Natural killer cell (primary cell): ENCODE measurements around the gene CDC14A. TPM values are rescaled to one million over a fixed set of nuclear protein-coding genes. Genes with fewer than 3 reads are reported as not detected.
"Not testable (repeated sequence)": the region's sequence is repeated elsewhere in the genome, so short reads cannot be mapped to it uniquely, and the experiment has no call there.

Source experiments
- ATAC-seq, 3 donors: fragments of 150-1000 bp in 2 of 3; fragments of 200-7000 bp in 1 of 3; cut with Tn5 transposase; 1 replicate in 1 of 3; 2 replicates in 2 of 3; pipeline ENCODE4 v1.10.0; 2021; ENCODE audit warnings: mild to moderate bottlenecking in 2 of 3, moderate library complexity in 2 of 3
- DNase-seq, 2 donors: peaks; one replicate each; pipeline versions ENCODE4 v3.0.0 to v3.0.0-alpha.2; 2013 to 2021; ENCODE audit warnings: mixed read lengths in 1 of 2
- H3K27ac ChIP-seq: one replicate; pipeline ENCODE4 v1.5.1; 2013; ENCODE audit warnings: mild to moderate bottlenecking, low read length
- H3K27me3 ChIP-seq: one replicate; pipeline ENCODE4 v1.6.1; 2013; ENCODE audit warnings: low read length; ENCODE audit not compliant: control insufficient read depth, insufficient read depth
- H3K36me3 ChIP-seq: one replicate; pipeline ENCODE4 v1.6.1; 2013; ENCODE audit warnings: low read length; ENCODE audit not compliant: control insufficient read depth, insufficient read depth
- H3K4me1 ChIP-seq: one replicate; pipeline ENCODE4 v1.6.1; 2013; ENCODE audit warnings: low read length; ENCODE audit not compliant: control insufficient read depth, insufficient read depth
- H3K4me3 ChIP-seq: one replicate; pipeline ENCODE4 v1.5.1; 2013; ENCODE audit warnings: low read length
- H3K9me3 ChIP-seq: one replicate; pipeline ENCODE4 v1.6.1; 2013; ENCODE audit warnings: low read length; ENCODE audit not compliant: control insufficient read depth, insufficient read depth
- H3K27ac Mint-ChIP-seq, 2 donors: one replicate each; pipeline ENCODE4 v1.8.0; 2022; ENCODE audit warnings: mild to moderate bottlenecking in 2 of 2, mixed read lengths in 2 of 2, moderate library complexity in 1 of 2
- H3K27me3 Mint-ChIP-seq, 2 donors: one replicate each; pipeline ENCODE4 v1.8.0; 2022; ENCODE audit warnings: low read depth in 2 of 2, mixed read lengths in 2 of 2
- H3K36me3 Mint-ChIP-seq: one replicate; pipeline ENCODE4 v1.8.0; 2022; ENCODE audit warnings: mixed read lengths
- H3K4me1 Mint-ChIP-seq, 2 donors: one replicate each; pipeline ENCODE4 v1.8.0; 2022; ENCODE audit warnings: mixed read lengths in 2 of 2
- H3K4me3 Mint-ChIP-seq: one replicate; pipeline ENCODE4 v1.8.0; 2022; ENCODE audit warnings: mild to moderate bottlenecking, moderate library complexity, mixed read lengths
- H3K9me3 Mint-ChIP-seq, 2 donors: one replicate each; pipeline ENCODE4 v1.8.0; 2022; ENCODE audit warnings: mixed read lengths in 2 of 2
- WGBS: methylation state at CpG from one replicate; pipeline ENCODE4 v1.1.7; 2013; ENCODE audit warnings: missing lambda C conversion rate; ENCODE audit not compliant: insufficient coverage; 5-methylcytosine and 5-hydroxymethylcytosine counted together
- intact Hi-C: fragments of 100-400 bp; cut with micrococcal nuclease; formaldehyde crosslinking; loops from one replicate; pipeline ENCODE4 v1.14.2; 2022
- total RNA-seq, 4 donors: library from RNA; stranded (reverse); fragments of 120-200 nt in 1 of 4; gene quantifications; one replicate each; pipeline versions ENCODE4 v1.2.3 to v1.2.4, GENCODE V29; 2013 to 2022
- TF ChIP-seq, protein P1 (sequence below): fragments of 200-600 bp; IDR thresholded peaks from one replicate; pipeline ENCODE4 v1.8.0; 2022; ENCODE audit warnings: antibody characterized with exemption

Gene CDC14A
- total RNA-seq, 3 donors from 2014 or later (not counting 1 experiment from before 2014, with no cell fraction given), result 59.6 to 63.8 (median 60.1) TPM

DNA sequence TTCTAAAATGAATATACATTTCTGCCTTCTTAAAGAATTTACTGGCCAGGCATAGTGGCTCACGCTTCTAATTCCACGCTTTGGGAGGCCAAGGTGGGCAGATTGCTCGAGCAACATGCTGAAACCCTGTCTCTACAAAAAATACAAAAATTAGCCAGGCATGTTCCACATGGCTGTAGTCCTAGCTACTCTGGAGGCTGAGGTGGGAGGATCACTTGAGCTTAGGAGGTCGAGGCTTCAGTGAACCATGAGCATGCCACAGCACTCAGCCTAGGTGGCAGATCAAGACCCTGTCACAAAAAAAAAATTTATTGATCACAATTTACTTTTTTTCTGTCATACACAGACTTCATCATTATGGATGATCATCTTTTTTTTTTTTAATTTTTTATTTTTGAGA, 11.5 kb downstream of the CDC14A start:
- Mint-ChIP-seq H3K4me3 (no peak overlapping the region), H3K4me1 (peaks cover 56 to 58% of the 10 kb centered on the region in 2 donors), H3K27me3 (no peaks in the 10 kb centered on the region), H3K36me3 (no peaks in the 10 kb centered on the region), H3K9me3 (no peaks in the 10 kb centered on the region), H3K27ac (no peak overlapping the region)
- DNase-seq, result no peak
- Histone ChIP-seq H3K4me1 (peaks cover 22% of the 10 kb centered on the region), H3K27ac (no peak overlapping the region), H3K27me3 (no peaks in the 10 kb centered on the region), H3K9me3 (no peaks in the 10 kb centered on the region), H3K4me3 (no peak overlapping the region), H3K36me3 (peaks cover 5% of the 10 kb centered on the region)
- TF ChIP-seq, protein P1, sequence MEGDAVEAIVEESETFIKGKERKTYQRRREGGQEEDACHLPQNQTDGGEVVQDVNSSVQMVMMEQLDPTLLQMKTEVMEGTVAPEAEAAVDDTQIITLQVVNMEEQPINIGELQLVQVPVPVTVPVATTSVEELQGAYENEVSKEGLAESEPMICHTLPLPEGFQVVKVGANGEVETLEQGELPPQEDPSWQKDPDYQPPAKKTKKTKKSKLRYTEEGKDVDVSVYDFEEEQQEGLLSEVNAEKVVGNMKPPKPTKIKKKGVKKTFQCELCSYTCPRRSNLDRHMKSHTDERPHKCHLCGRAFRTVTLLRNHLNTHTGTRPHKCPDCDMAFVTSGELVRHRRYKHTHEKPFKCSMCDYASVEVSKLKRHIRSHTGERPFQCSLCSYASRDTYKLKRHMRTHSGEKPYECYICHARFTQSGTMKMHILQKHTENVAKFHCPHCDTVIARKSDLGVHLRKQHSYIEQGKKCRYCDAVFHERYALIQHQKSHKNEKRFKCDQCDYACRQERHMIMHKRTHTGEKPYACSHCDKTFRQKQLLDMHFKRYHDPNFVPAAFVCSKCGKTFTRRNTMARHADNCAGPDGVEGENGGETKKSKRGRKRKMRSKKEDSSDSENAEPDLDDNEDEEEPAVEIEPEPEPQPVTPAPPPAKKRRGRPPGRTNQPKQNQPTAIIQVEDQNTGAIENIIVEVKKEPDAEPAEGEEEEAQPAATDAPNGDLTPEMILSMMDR, result no peak
- 98% methylated on average over 4 of the region's 4 CpGs for WGBS
- intact Hi-C loops, result no loop called here
- no peak for ATAC-seq

DNA sequence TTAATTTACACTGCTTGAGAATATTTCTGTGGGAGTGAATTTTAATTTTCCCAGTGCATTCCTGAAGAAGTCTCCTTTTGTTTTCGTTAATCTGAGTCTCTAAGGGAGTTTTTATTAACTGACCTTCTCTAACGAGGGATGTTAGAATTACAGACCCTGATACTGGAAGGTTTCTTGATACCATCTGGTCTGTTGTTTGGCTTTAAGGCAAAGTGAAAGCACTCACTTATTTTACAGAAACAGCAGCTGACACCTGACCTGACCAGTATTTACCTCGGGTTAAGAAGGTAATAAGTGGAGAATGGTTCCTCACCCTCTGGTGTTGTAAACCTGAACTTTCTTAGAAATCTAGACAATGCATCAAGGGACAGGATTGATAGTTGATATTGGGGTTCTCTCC, 12.4 kb downstream of the CDC14A start:
- DNase-seq (no peak), ATAC-seq (peak; percentile 43 to 64 (median 46))
- Mint-ChIP-seq H3K27ac (peak overlapping the region; percentile 4 to 70), H3K9me3 (no peaks in the 10 kb centered on the region), H3K4me1 (peaks cover 49 to 56% of the 10 kb centered on the region in 2 donors), H3K4me3 (no peak overlapping the region), H3K36me3 (no peaks in the 10 kb centered on the region), H3K27me3 (no peaks in the 10 kb centered on the region)
- 56% methylated on average over 2 of the region's 3 CpGs for WGBS
- peaks cover 2% of the 10 kb centered on the region for H3K36me3 ChIP-seq
- H3K27ac ChIP-seq, result no peak overlapping the region
- peaks cover 17% of the 10 kb centered on the region for H3K4me1 ChIP-seq
- no peak overlapping the region for H3K4me3 ChIP-seq
- intact Hi-C loops, result no loop called here
- TF ChIP-seq, protein P1, result no peak
- H3K27me3 ChIP-seq, result no peaks in the 10 kb centered on the region
- no peaks in the 10 kb centered on the region for H3K9me3 ChIP-seq

DNA sequence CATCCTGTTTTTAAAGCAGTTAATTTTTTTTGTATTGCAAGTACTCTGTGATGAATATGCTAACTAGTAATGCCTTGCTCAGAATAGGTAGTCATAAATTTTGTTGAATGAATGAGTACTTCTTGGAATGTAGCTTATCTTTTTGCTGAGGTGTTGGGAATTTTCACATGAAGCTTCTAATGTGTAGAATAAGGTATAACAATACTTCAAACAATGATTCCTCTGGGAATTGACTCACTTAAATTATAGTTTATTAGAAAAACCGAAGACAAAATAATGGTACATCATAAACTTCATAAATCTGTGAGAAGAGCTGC, 13.9 kb downstream of the CDC14A start:
- H3K27ac Mint-ChIP-seq, result peak overlapping the region in 1 of 2 donors; percentile 63
- Histone ChIP-seq H3K4me3 (no peak overlapping the region), H3K27ac (no peak overlapping the region), H3K27me3 (no peaks in the 10 kb centered on the region), H3K9me3 (no peaks in the 10 kb centered on the region), H3K4me1 (peaks cover 6% of the 10 kb centered on the region), H3K36me3 (peaks cover 2% of the 10 kb centered on the region)
- ATAC-seq (no peak), DNase-seq (no peak)
- TF ChIP-seq, protein P1, result no peak
- intact Hi-C loops, result no loop called here
- H3K4me3 Mint-ChIP-seq, result no peak overlapping the region
- H3K27me3 Mint-ChIP-seq, result no peaks in the 10 kb centered on the region
- H3K4me1 Mint-ChIP-seq, result peaks cover 55 to 61% of the 10 kb centered on the region in 2 donors
- H3K36me3 Mint-ChIP-seq, result no peaks in the 10 kb centered on the region
- WGBS, result 91% methylated on average over 1 of the region's 1 CpG
- H3K9me3 Mint-ChIP-seq, result no peaks in the 10 kb centered on the region

DNA sequence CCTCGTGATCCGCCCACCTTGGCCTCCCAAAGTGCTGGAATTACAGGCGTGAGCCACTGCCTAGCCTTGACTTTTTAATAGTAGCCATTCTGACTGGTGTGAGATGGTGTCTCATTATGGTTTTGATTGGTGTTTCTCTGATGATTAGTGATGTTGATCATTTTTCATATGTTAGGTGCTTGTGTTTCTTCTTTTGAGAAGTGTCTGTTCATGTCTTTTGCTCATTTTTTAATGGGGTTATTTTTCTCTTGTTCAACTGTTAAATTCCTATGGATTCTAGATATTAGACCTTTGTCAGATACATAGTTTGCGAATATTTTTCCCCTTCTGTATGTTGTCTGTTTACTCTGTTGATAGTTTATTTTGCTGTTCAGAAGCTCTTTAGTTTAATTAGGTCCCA, 17.0 kb downstream of the CDC14A start:
- DNase-seq, H3K9me3 ChIP-seq, H3K4me3 Mint-ChIP-seq, H3K4me3 ChIP-seq, H3K36me3 Mint-ChIP-seq, H3K36me3 ChIP-seq, H3K27me3 Mint-ChIP-seq, intact Hi-C loops, H3K27ac ChIP-seq, H3K27ac Mint-ChIP-seq, H3K4me1 ChIP-seq, ATAC-seq, H3K27me3 ChIP-seq, H3K9me3 Mint-ChIP-seq: not testable (repeated sequence)
- WGBS, result 96% methylated on average over 4 of the region's 4 CpGs
- H3K4me1 Mint-ChIP-seq, result peaks cover 65 to 67% of the 10 kb centered on the region in 2 donors

DNA sequence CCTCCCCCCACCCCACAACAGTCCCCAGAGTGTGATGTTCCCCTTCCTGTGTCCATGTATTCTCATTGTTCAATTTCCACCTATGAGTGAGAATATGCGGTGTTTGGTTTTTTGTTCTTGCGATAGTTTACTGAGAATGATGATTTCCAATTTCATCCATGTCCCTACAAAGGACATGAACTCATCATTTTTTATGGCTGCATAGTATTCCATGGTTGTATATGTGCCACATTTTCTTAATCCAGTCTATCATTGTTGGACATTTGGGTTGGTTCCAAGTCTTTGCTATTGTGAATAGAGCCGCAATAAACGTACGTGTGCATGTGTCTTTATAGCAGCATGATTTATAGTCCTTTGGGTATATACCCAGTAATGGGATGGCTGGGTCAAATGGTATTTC, 21.6 kb downstream of the CDC14A start:
- H3K9me3 ChIP-seq, H3K36me3 Mint-ChIP-seq, intact Hi-C loops, DNase-seq, H3K9me3 Mint-ChIP-seq, H3K27me3 Mint-ChIP-seq, H3K27ac ChIP-seq, H3K4me3 ChIP-seq, H3K27ac Mint-ChIP-seq, ATAC-seq, H3K27me3 ChIP-seq, H3K4me3 Mint-ChIP-seq, H3K36me3 ChIP-seq, H3K4me1 ChIP-seq: not testable (repeated sequence)
- peaks cover 57 to 60% of the 10 kb centered on the region in 2 donors for H3K4me1 Mint-ChIP-seq
- 93% methylated on average over 3 of the region's 5 CpGs for WGBS

DNA sequence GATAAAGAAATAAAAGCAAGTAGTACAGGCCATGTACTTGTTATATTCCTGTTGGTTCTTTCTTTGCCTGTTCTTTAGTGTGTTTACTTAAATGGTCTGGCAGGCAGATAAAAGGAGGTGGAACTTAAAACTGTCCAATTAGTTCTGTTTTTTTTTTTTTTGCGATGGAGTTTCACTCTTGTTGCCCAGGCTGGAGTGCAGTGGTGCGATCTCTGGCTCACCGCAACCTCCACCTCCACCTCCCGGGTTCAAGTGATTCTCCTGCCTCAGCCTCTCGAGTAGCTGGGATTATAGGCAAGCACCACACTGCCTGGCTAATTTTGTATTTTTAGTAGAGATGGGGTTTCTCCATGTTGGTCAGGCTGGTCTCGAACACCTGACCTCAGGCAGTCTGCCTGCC, 24.6 kb downstream of the CDC14A start:
- WGBS, result 98% methylated on average over 5 of the region's 6 CpGs

More for the DNA sequence above, 24.6 kb downstream of the CDC14A start:
- DNase-seq, H3K27me3 ChIP-seq, H3K27me3 Mint-ChIP-seq, H3K4me3 Mint-ChIP-seq, H3K36me3 ChIP-seq, H3K9me3 Mint-ChIP-seq, H3K36me3 Mint-ChIP-seq, H3K9me3 ChIP-seq, intact Hi-C loops, ATAC-seq, H3K4me3 ChIP-seq, H3K4me1 ChIP-seq, H3K27ac ChIP-seq: not testable (repeated sequence)
- H3K4me1 Mint-ChIP-seq, result peaks cover 51 to 54% of the 10 kb centered on the region in 2 donors
- peak overlapping the region in 1 of 2 donors; percentile 13 for H3K27ac Mint-ChIP-seq
